ENCODE measurements around the gene AAK1. TPM values are rescaled to one million over a fixed set of nuclear protein-coding genes. Genes with fewer than 3 reads are reported as not detected.

AAK1 gene
- total and polyA plus RNA-seq, 7 donors: 5.4 to 35.7 (median 20.7) TPM

DNA sequence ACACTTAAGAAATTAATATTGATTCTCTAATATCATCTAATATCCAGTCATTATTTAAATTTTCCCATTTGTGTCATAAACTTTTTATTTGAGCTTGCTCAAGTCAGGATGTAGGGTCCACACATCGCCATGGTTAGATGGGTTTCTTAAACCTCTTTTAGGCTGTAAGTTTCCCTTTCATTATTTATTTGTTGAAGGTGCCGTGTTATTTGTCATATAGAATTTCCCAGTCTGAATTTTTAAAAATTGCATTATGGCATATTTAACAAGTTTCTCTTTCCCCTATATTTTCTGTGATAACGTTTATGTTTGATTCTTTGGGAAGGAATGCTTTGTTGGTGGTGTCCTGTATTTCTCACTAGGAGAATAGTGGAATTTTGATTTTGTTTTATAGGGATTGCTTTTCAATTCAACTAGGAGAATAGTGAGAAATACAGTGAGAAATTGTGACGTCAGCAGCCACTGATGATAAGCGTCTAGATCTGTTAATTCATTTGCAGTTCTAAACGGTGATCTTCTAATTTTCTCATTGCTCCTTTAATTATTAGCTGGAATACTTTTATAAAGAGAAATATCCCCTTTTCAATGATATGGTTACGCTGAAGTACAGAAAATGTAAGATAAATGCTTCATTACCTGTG, 44.6 kb upstream of the AAK1 start:
- intact Hi-C loops (cut with DNase I): no loop called here
- H3K9me3 ChIP-seq: no peaks in the 10 kb centered on the region
- H3K27ac ChIP-seq: no peak overlapping the region
- 90 to 91% methylated on average over 7 of the region's 7 CpGs for WGBS, 2 donors
- no peaks in the 10 kb centered on the region for H3K27me3 ChIP-seq
- H3K36me3 ChIP-seq: no peaks in the 10 kb centered on the region
- TF ChIP-seq POLR2A (IDR thresholded peaks at IDR 0.05) (no peak), EP300 (IDR thresholded peaks at IDR 0.05) (no peak), POLR2AphosphoS5 (IDR thresholded peaks at IDR 0.05) (no peak)
- TF ChIP-seq, protein P1, sequence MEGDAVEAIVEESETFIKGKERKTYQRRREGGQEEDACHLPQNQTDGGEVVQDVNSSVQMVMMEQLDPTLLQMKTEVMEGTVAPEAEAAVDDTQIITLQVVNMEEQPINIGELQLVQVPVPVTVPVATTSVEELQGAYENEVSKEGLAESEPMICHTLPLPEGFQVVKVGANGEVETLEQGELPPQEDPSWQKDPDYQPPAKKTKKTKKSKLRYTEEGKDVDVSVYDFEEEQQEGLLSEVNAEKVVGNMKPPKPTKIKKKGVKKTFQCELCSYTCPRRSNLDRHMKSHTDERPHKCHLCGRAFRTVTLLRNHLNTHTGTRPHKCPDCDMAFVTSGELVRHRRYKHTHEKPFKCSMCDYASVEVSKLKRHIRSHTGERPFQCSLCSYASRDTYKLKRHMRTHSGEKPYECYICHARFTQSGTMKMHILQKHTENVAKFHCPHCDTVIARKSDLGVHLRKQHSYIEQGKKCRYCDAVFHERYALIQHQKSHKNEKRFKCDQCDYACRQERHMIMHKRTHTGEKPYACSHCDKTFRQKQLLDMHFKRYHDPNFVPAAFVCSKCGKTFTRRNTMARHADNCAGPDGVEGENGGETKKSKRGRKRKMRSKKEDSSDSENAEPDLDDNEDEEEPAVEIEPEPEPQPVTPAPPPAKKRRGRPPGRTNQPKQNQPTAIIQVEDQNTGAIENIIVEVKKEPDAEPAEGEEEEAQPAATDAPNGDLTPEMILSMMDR (IDR thresholded peaks at IDR 0.05): no peak
- peaks cover 0 to 8% (median 6%) of the 10 kb centered on the region in 4 donors for H3K4me1 ChIP-seq
- no peak for DNase-seq
- H3K4me3 ChIP-seq: no peak overlapping the region

DNA sequence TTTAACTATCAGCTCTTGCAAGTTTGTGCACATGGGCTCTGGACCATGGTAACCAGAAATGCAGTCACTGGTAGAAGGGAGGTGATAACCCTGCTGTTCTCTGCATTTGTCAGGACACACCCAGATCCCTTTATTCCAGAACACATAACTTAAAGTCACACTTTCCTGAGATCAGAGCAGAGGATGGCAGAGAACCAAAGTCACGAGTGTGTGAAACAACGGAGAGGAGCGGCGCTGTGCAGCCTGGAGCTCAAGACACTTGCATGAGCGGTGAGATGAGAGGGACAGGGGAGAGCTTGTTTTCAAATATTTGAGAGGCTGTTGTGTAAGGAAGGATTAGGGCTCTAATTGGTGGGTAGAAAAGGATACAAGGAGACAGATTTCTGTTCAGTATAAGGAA, 43.3 kb upstream of the AAK1 start:
- Histone ChIP-seq H3K4me1 (peaks cover 0 to 15% (median 11%) of the 10 kb centered on the region in 4 donors), H3K9me3 (no peaks in the 10 kb centered on the region), H3K36me3 (no peaks in the 10 kb centered on the region), H3K27ac (no peak overlapping the region), H3K4me3 (no peak overlapping the region), H3K27me3 (no peaks in the 10 kb centered on the region)
- WGBS, 2 donors: 85 to 90% methylated on average over 5 of the region's 5 CpGs
- DNase-seq: no peak
- TF ChIP-seq POLR2AphosphoS5 (IDR thresholded peaks at IDR 0.05) (no peak), EP300 (IDR thresholded peaks at IDR 0.05) (no peak), POLR2A (IDR thresholded peaks at IDR 0.05) (no peak)
- TF ChIP-seq, protein P1 (IDR thresholded peaks at IDR 0.05): no peak
- intact Hi-C loops (cut with DNase I): no loop called here

DNA sequence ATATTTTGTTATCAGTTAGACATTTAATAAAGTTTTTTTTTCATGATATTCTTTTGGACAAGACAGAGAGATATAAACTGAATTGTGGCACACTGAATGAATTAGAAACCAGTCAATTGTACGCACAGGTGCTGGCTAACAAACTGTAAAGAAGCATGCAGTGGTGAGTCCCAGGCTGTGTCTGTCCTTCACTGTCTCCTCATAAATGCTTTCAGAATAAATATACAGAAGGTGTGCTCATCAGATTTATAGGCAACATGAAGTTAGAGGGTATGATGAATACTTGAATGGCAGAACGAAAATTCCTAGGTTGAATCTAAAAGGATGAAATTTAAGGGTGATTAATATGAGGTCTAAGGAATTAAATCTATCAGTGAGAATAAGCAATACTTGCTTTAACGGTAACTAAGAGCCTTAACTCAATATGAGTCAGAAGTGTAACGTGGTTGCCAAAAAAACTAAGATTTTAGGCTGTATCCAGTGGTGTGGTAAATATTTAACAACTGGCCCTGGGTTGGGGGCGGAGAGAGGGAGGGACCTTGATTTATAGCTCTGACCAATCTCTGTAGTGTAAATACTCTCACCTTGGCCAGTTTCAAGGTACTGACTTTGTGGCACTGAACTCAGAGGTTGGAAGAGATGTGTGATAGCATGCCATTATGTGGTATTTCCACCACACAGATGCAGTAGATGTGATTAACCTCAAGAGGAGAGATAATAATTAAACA, 41.9 kb upstream of the AAK1 start:
- TF ChIP-seq POLR2A (IDR thresholded peaks at IDR 0.05): no peak
- no peak for TF ChIP-seq POLR2AphosphoS5 (IDR thresholded peaks at IDR 0.05)
- TF ChIP-seq, protein P1 (IDR thresholded peaks at IDR 0.05): no peak
- TF ChIP-seq EP300 (IDR thresholded peaks at IDR 0.05): no peak
- no peaks in the 10 kb centered on the region for H3K27me3 ChIP-seq
- no peaks in the 10 kb centered on the region for H3K9me3 ChIP-seq
- intact Hi-C loops (cut with DNase I): no loop called here
- H3K27ac ChIP-seq: no peak overlapping the region
- no peaks in the 10 kb centered on the region for H3K36me3 ChIP-seq
- no peak for DNase-seq
- H3K4me1 ChIP-seq: peaks cover 0 to 15% (median 11%) of the 10 kb centered on the region in 4 donors
- H3K4me3 ChIP-seq: no peak overlapping the region
- WGBS, 2 donors: 40 to 72% methylated on average over 5 of the region's 5 CpGs

DNA sequence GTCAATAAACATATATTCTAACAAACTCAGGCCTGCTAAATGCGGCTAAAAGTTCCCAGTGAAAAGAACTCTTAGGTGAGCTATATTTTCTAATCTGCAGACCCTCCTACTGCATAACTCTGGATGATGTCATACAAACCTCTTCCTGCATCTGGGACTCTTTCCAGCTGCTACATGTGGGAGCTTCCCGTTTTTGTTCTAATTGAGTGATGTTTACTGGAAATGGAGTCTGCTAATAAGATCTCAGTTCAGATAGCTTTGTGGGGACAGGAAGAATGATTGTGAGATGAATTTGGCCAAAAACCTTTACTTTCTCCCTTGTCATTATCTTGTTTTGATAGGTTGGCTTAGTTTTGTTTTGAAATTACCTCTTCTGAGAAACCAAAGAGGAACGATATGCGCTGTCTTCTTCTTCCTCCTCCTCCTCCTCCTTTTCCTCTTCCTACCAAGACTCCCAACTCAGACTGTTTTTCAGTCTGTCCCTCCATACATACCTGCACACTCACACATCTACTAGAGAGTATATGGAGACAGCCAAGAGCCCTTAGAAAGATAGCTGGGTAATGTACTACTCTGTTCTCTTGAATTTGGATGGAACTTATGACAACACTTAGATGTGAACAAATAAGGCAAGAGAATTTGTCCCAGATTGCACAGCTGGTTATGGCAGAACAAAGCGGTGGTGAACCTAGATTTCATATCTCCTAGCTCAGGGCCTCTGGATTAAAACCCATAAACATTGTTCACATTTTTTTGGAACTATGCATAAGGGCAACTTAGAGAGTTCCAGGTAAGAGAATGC, 39.8 kb upstream of the AAK1 start:
- TF ChIP-seq POLR2A (IDR thresholded peaks at IDR 0.05): no peak
- TF ChIP-seq, protein P1 (IDR thresholded peaks at IDR 0.05): no peak
- TF ChIP-seq POLR2AphosphoS5 (IDR thresholded peaks at IDR 0.05): peak in 2 of 4 donors; percentile 9 to 48
- no peak for TF ChIP-seq EP300 (IDR thresholded peaks at IDR 0.05)
- 43 to 69% methylated on average over 5 of the region's 5 CpGs for WGBS, 2 donors
- Histone ChIP-seq H3K9me3 (no peaks in the 10 kb centered on the region), H3K27ac (peak overlapping the region in 3 of 4 donors; percentile 49 to 54 (median 50)), H3K4me1 (peaks cover 0 to 15% (median 11%) of the 10 kb centered on the region in 4 donors), H3K4me3 (peak overlapping the region in 1 of 4 donors; percentile 13), H3K36me3 (no peaks in the 10 kb centered on the region), H3K27me3 (no peaks in the 10 kb centered on the region)
- no peak for DNase-seq
- intact Hi-C loops (cut with DNase I): no loop called here
